H9 (cell line): ENCODE results near the gene RPA1. TPM values are rescaled to one million over a fixed set of nuclear protein-coding genes. Genes with fewer than 3 reads are reported as not detected.

Experiments
- DNase-seq: peaks from one replicate; pipeline ENCODE4 v3.0.0-alpha.2; 2017
- H2AFZ ChIP-seq: one replicate; pipeline ENCODE4 v1.6.1; 2013; ENCODE audit warnings: mild to moderate bottlenecking, low read length, control low read depth, moderate library complexity
- H2AK5ac ChIP-seq: 2 replicates; pipeline ENCODE4 v1.6.1; 2013; ENCODE audit warnings: low read length, control low read depth, mixed read lengths; ENCODE audit not compliant: insufficient read length
- H2BK120ac ChIP-seq: one replicate; pipeline ENCODE4 v1.6.1; 2013; ENCODE audit warnings: low read depth, mild to moderate bottlenecking, low read length, control low read depth, inconsistent platforms; ENCODE audit not compliant: poor library complexity, severe bottlenecking
- H2BK12ac ChIP-seq: 2 replicates; pipeline ENCODE4 v1.6.1; 2013; ENCODE audit warnings: low read length, control low read depth, mixed read lengths, low read depth; ENCODE audit not compliant: insufficient read length
- H2BK15ac ChIP-seq: 2 replicates; pipeline ENCODE4 v1.6.1; 2013; ENCODE audit warnings: low read depth, low read length, control low read depth
- H2BK20ac ChIP-seq: one replicate; pipeline ENCODE4 v1.6.1; 2013; ENCODE audit warnings: low read depth, mild to moderate bottlenecking, low read length, control low read depth, inconsistent platforms; ENCODE audit not compliant: poor library complexity, severe bottlenecking
- H2BK5ac ChIP-seq: 2 replicates; pipeline ENCODE4 v1.6.1; 2013; ENCODE audit warnings: low read length, control low read depth, mixed read lengths; ENCODE audit not compliant: insufficient read length
- H3K14ac ChIP-seq: 2 replicates; pipeline ENCODE4 v1.6.1; 2013; ENCODE audit warnings: low read length, control low read depth; ENCODE audit not compliant: insufficient read depth
- H3K18ac ChIP-seq: 2 replicates; pipeline ENCODE4 v1.6.1; 2013; ENCODE audit warnings: low read depth, mild to moderate bottlenecking, mixed read lengths, low read length, control low read depth; ENCODE audit not compliant: insufficient read length
- H3K23ac ChIP-seq: 2 replicates; pipeline ENCODE4 v1.6.1; 2013; ENCODE audit warnings: low read length, control low read depth, mixed read lengths, low read depth; ENCODE audit not compliant: insufficient read length
- H3K23me2 ChIP-seq: 2 replicates; pipeline ENCODE4 v1.6.1; 2013; ENCODE audit warnings: low read depth, mild to moderate bottlenecking, mixed read lengths, low read length, control low read depth; ENCODE audit not compliant: insufficient read length, poor library complexity, severe bottlenecking
- H3K27ac ChIP-seq: 2 replicates; pipeline ENCODE4 v1.5.1; 2013; ENCODE audit warnings: low read length, control low read depth, mixed read lengths, low read depth; ENCODE audit not compliant: insufficient read length
- H3K27me3 ChIP-seq: 2 replicates; pipeline ENCODE4 v1.6.1; 2013; ENCODE audit warnings: low read length, control low read depth, inconsistent platforms; ENCODE audit not compliant: insufficient read depth
- H3K4ac ChIP-seq: 2 replicates; pipeline ENCODE4 v1.6.1; 2013; ENCODE audit warnings: low read depth, mild to moderate bottlenecking, control low read depth, inconsistent platforms, low read length, moderate library complexity
- H3K4me1 ChIP-seq: 2 replicates; pipeline ENCODE4 v1.6.1; 2013; ENCODE audit warnings: low read length, control low read depth, inconsistent platforms; ENCODE audit not compliant: insufficient read depth
- H3K4me2 ChIP-seq: 2 replicates; pipeline ENCODE4 v1.6.1; 2013; ENCODE audit warnings: low read length, control low read depth, mixed read lengths; ENCODE audit not compliant: insufficient read length, insufficient read depth
- H3K56ac ChIP-seq: 2 replicates; pipeline ENCODE4 v1.6.1; 2013; ENCODE audit warnings: low read depth, mild to moderate bottlenecking, mixed read lengths, low read length, control low read depth; ENCODE audit not compliant: insufficient read length
- H3K79me1 ChIP-seq: 2 replicates; pipeline ENCODE4 v1.6.1; 2013; ENCODE audit warnings: low read depth, mild to moderate bottlenecking, moderate library complexity, low read length, control low read depth, inconsistent platforms; ENCODE audit not compliant: insufficient read depth, poor library complexity, severe bottlenecking
- H3K79me2 ChIP-seq: 2 replicates; pipeline ENCODE4 v1.6.1; 2013; ENCODE audit warnings: low read length, control low read depth, inconsistent platforms; ENCODE audit not compliant: insufficient read depth
- H3K9ac ChIP-seq: 2 replicates; pipeline ENCODE4 v1.6.1; 2013; ENCODE audit warnings: low read length, control low read depth, mixed read lengths; ENCODE audit not compliant: insufficient read length; ENCODE audit errors: extremely low read depth
- H3K9me3 ChIP-seq: one replicate; pipeline ENCODE4 v1.6.1; 2013; ENCODE audit warnings: low read depth, low read length, inconsistent platforms; ENCODE audit not compliant: control insufficient read depth
- H3T11ph ChIP-seq: one replicate; pipeline ENCODE4 v1.6.1; 2013; ENCODE audit warnings: mild to moderate bottlenecking, low read length, control low read depth, inconsistent platforms
- H4K20me1 ChIP-seq: one replicate; pipeline ENCODE4 v1.6.1; 2013; ENCODE audit not compliant: control insufficient read depth, insufficient read length, insufficient read depth
- H4K5ac ChIP-seq: 2 replicates; pipeline ENCODE4 v1.6.1; 2013; ENCODE audit warnings: low read depth, mild to moderate bottlenecking, mixed read lengths, low read length, control low read depth; ENCODE audit not compliant: insufficient read length
- H4K8ac ChIP-seq: replicated peaks from 2 replicates; pipeline ENCODE4 v1.6.1; 2013; ENCODE audit warnings: low read length, control low read depth, mixed read lengths, low read depth; ENCODE audit not compliant: insufficient read length
- H4K91ac ChIP-seq: 2 replicates; pipeline ENCODE4 v1.6.1; 2013; ENCODE audit warnings: low read depth, mild to moderate bottlenecking, moderate library complexity, mixed read lengths, low read length, control low read depth; ENCODE audit not compliant: insufficient read length
- H3K27ac Mint-ChIP-seq, 3 experiments: 2 replicates in 2 of 3; 3 replicates in 1 of 3; pipeline ENCODE4 v1.8.0; 2020 to 2021; ENCODE audit warnings: mixed read lengths in 3 of 3, mild to moderate bottlenecking in 1 of 3, moderate library complexity in 1 of 3
- H3K27me3 Mint-ChIP-seq: 2 replicates; pipeline ENCODE4 v1.8.0; 2021; ENCODE audit warnings: low read depth, mild to moderate bottlenecking, moderate library complexity, mixed read lengths
- H3K36me3 Mint-ChIP-seq, 3 experiments: 2 replicates in 2 of 3; 3 replicates in 1 of 3; pipeline ENCODE4 v1.8.0; 2020 to 2021; ENCODE audit warnings: low read depth in 3 of 3, mixed read lengths in 3 of 3; ENCODE audit not compliant: insufficient read depth in 1 of 3
- H3K4me1 Mint-ChIP-seq, 2 experiments: 2 replicates each; pipeline ENCODE4 v1.8.0; 2020; ENCODE audit warnings: mixed read lengths in 2 of 2
- H3K4me3 Mint-ChIP-seq, 2 experiments: 2 replicates in 1 of 2; 3 replicates in 1 of 2; pipeline ENCODE4 v1.8.0; 2020 to 2021; ENCODE audit warnings: mild to moderate bottlenecking in 2 of 2, mixed read lengths in 2 of 2, moderate library complexity in 1 of 2
- H3K9me3 Mint-ChIP-seq, 2 experiments: 2 replicates in 1 of 2; 3 replicates in 1 of 2; pipeline ENCODE4 v1.8.0; 2020; ENCODE audit warnings: mild to moderate bottlenecking in 2 of 2, mixed read lengths in 2 of 2, moderate library complexity in 1 of 2
- WGBS: extraction: QIAGEN DNeasy Blood & Tissue Kit; methylation state at CpG from one replicate; pipeline ENCODE4 v1.1.7; 2013; ENCODE audit warnings: missing lambda C conversion rate, low lambda C conversion rate, mixed read lengths; ENCODE audit not compliant: insufficient read length; ENCODE audit errors: extremely low coverage; 5-methylcytosine and 5-hydroxymethylcytosine counted together
- total RNA-seq: library from RNA; stranded (reverse); gene quantifications from 2 replicates; pipeline ENCODE4 v1.2.1, GENCODE V29; 2021
- TF ChIP-seq, protein P1 (sequence below): fragments of 200-600 bp; sonication (generic); conservative IDR thresholded peaks from 3 replicates; pipeline ENCODE4 v1.8.0; 2021; ENCODE audit warnings: antibody characterized with exemption, mild to moderate bottlenecking

The RPA1 gene
- total RNA-seq, 1 experiment from 2014 or later: 215 TPM

DNA sequence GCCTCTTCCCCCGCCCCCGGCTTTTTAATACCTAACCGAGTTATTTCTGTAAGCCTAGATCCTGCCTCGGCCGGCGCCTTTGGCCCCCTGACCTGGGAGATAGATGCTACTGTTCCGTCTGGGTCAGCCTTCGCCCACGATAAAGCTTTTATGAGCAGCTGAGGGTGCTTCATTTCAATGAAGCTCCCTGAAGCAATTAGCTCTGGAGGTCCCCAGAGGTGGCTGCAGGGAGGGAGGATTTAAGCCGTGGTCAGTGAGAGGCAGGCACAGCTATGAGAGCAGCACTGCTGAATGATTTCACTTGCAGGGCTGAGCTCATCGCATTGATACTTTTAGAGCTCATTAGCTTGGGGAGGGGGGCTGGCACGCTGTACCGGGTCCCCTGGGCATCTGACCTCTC, 89.4 kb downstream of the RPA1 start:
- no peak overlapping the region for H2AFZ ChIP-seq
- H2BK5ac ChIP-seq: no peak overlapping the region
- H3K18ac ChIP-seq: no peak overlapping the region
- H2BK120ac ChIP-seq: no peak overlapping the region
- peaks cover 61% of the 10 kb centered on the region for H3K27me3 Mint-ChIP-seq
- H3K14ac ChIP-seq: no peak overlapping the region
- no peak overlapping the region for H3K4ac ChIP-seq
- TF ChIP-seq, protein P1, sequence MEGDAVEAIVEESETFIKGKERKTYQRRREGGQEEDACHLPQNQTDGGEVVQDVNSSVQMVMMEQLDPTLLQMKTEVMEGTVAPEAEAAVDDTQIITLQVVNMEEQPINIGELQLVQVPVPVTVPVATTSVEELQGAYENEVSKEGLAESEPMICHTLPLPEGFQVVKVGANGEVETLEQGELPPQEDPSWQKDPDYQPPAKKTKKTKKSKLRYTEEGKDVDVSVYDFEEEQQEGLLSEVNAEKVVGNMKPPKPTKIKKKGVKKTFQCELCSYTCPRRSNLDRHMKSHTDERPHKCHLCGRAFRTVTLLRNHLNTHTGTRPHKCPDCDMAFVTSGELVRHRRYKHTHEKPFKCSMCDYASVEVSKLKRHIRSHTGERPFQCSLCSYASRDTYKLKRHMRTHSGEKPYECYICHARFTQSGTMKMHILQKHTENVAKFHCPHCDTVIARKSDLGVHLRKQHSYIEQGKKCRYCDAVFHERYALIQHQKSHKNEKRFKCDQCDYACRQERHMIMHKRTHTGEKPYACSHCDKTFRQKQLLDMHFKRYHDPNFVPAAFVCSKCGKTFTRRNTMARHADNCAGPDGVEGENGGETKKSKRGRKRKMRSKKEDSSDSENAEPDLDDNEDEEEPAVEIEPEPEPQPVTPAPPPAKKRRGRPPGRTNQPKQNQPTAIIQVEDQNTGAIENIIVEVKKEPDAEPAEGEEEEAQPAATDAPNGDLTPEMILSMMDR: no peak
- no peaks in the 10 kb centered on the region for H3K4me1 ChIP-seq
- H3K23me2 ChIP-seq: no peaks in the 10 kb centered on the region
- H4K91ac ChIP-seq: no peak overlapping the region
- H3K9me3 ChIP-seq: no peaks in the 10 kb centered on the region
- no peaks in the 10 kb centered on the region for H3K27me3 ChIP-seq
- H4K8ac ChIP-seq: no peak overlapping the region
- no peak overlapping the region for H3K9ac ChIP-seq
- no peak overlapping the region for H3K27ac Mint-ChIP-seq
- H3K79me1 ChIP-seq: no peaks in the 10 kb centered on the region
- no peak overlapping the region for H2BK20ac ChIP-seq
- H2AK5ac ChIP-seq: no peak overlapping the region
- H2BK15ac ChIP-seq: no peak overlapping the region
- no peaks in the 10 kb centered on the region for H3K79me2 ChIP-seq
- no peak overlapping the region for H4K5ac ChIP-seq
- no peak overlapping the region for H3T11ph ChIP-seq
- H3K4me3 Mint-ChIP-seq: no peak overlapping the region
- no CpG with 5 or more reads among the region's 13 CpGs for WGBS
- peaks cover 0 to under 1% of the 10 kb centered on the region in 2 experiments; a peak in 1 of 5 replicates for H3K9me3 Mint-ChIP-seq
- no peaks in the 10 kb centered on the region for H4K20me1 ChIP-seq
- H3K56ac ChIP-seq: no peak overlapping the region
- no peak overlapping the region for H3K4me2 ChIP-seq
- no peak for DNase-seq
- peaks cover 4 to 18% of the 10 kb centered on the region in 2 experiments; a peak in 3 of 4 replicates for H3K4me1 Mint-ChIP-seq
- H3K27ac ChIP-seq: no peak overlapping the region
- H2BK12ac ChIP-seq: no peak overlapping the region
- H3K36me3 Mint-ChIP-seq: no peaks in the 10 kb centered on the region
- no peak overlapping the region for H3K23ac ChIP-seq
